H1 (cell line): Measurements from ENCODE around the gene NPTXR. TPM values are rescaled to one million over a fixed set of nuclear protein-coding genes. Genes with fewer than 3 reads are reported as not detected.

Experiments
- CBX8 ChIP-seq: fragments of 300-800, 300-1000 bp; sonication (generic); IDR thresholded peaks from 2 replicates; pipeline ENCODE4 v1.7.1; 2016; ENCODE audit warnings: low read depth, low read length, borderline replicate concordance
- CHD7 ChIP-seq: fragments of 300-600 bp; sonication (generic); IDR thresholded peaks from 2 replicates; pipeline ENCODE4 v1.7.1; 2012; ENCODE audit warnings: low read length, moderate library complexity, mild to moderate bottlenecking, inconsistent platforms; ENCODE audit not compliant: insufficient replicate concordance
- JUND ChIP-seq: IDR thresholded peaks from 2 replicates; pipeline ENCODE4 v1.6.1; 2011; ENCODE audit warnings: mild to moderate bottlenecking, improper control_type of control experiment, low read length
- SIRT6 ChIP-seq: IDR thresholded peaks from one replicate; pipeline ENCODE4 v1.7.1; 2012; ENCODE audit warnings: low read length, inconsistent platforms
- SP2 ChIP-seq: IDR thresholded peaks from 2 replicates; pipeline ENCODE4 v1.6.1; 2012; ENCODE audit warnings: mild to moderate bottlenecking, low read length, inconsistent platforms
- TAF7 ChIP-seq: optimal IDR thresholded peaks from 2 replicates; pipeline ENCODE3; 2011; ENCODE audit warnings: low read depth, mild to moderate bottlenecking, inconsistent platforms, low read length, moderate library complexity, borderline replicate concordance
- polyA plus RNA-seq, 7 experiments: library from polyadenylated mRNA; depleted of rRNA in 3 of 7; stranded (reverse) in 5 of 7; unstranded in 2 of 7; fragments of >200 nt in 5 of 7; fragments of 200-250 nt in 2 of 7; gene quantifications; 1 replicate in 5 of 7; 2 replicates in 1 of 7; 4 replicates in 1 of 7; pipeline versions ENCODE4 v1.2.1 to v1.2.3, GENCODE V29; 2011 to 2013; ENCODE audit warnings: missing spikeins in 2 of 7, mixed read lengths in 2 of 7
- total RNA-seq: library from RNA; stranded (reverse); fragmentation: NEBNext Ultra II Directional; extraction: Animal tissue kit (Norgen Biotek cat#: 25700); gene quantifications from 2 replicates; pipeline ENCODE4 v1.2.1, GENCODE V29; 2021

Gene NPTXR
- total and polyA plus RNA-seq, 2 of the 8 experiments (the other 6 are each of a cell fraction or from before 2014, with no cell fraction given) = 3.7 to 6.4 TPM

- TF ChIP-seq CHD7 (no peak), SIRT6 (no peak), SP2 (no peak), TAF7 (no peak), CBX8 (no peak), JUND (no peak)
Measured at GRCh38 chr22:38829485-38829884, 14.3 kb downstream of the NPTXR start (continued).
